Loucy (cell line): ENCODE data around the gene COA8.
"Not testable (repeated sequence)": the region's sequence is repeated elsewhere in the genome, so short reads cannot be mapped to it uniquely, and the experiment has no call there.

Experiments used
- H2AFZ ChIP-seq: fragments of 200-600 bp; sonication (generic); 2 replicates; pipeline ENCODE4 v1.6.0; 2016; ENCODE audit warnings: antibody characterized with exemption, mild to moderate bottlenecking, low read length, moderate library complexity
- H3F3A ChIP-seq: fragments of 200-600 bp; 2 replicates; pipeline ENCODE4 v1.6.0; 2016; ENCODE audit warnings: antibody characterized with exemption, low read depth, mild to moderate bottlenecking
- H3K27me3 ChIP-seq: fragments of 200-600 bp; sonication (generic); 2 replicates; pipeline ENCODE4 v1.6.1; 2014; ENCODE audit warnings: low read length, mild to moderate bottlenecking; ENCODE audit not compliant: insufficient read depth, poor library complexity, severe bottlenecking
- H3K36me3 ChIP-seq: fragments of 200-600 bp; sonication (generic); 2 replicates; pipeline ENCODE4 v1.6.1; 2016; ENCODE audit warnings: low read length; ENCODE audit not compliant: insufficient read depth
- H3K4me1 ChIP-seq: fragments of 200-600 bp; sonication (generic); 2 replicates; pipeline ENCODE4 v1.5.1; 2014; ENCODE audit warnings: low read length, mild to moderate bottlenecking; ENCODE audit not compliant: insufficient read depth, poor library complexity, severe bottlenecking
- H3K4me2 ChIP-seq: fragments of 200-600 bp; sonication (generic); 2 replicates; pipeline ENCODE4 v1.6.0; 2014; ENCODE audit warnings: antibody characterized with exemption, low read length, low read depth, mild to moderate bottlenecking; ENCODE audit not compliant: poor library complexity, severe bottlenecking
- H3K4me3 ChIP-seq: fragments of 200-600 bp; sonication (generic); 2 replicates; pipeline ENCODE4 v1.5.1; 2014; ENCODE audit warnings: low read length, mild to moderate bottlenecking, mixed read lengths; ENCODE audit not compliant: poor library complexity, severe bottlenecking
- H3K79me2 ChIP-seq: fragments of 200-600 bp; sonication (generic); 2 replicates; pipeline ENCODE4 v1.6.1; 2014; ENCODE audit warnings: low read length; ENCODE audit not compliant: insufficient read depth
- H3K9ac ChIP-seq: fragments of 200-600 bp; sonication (generic); 2 replicates; pipeline ENCODE4 v1.6.0; 2014; ENCODE audit warnings: mild to moderate bottlenecking, low read depth, low read length, moderate library complexity; ENCODE audit not compliant: poor library complexity, severe bottlenecking
- H3K9me2 ChIP-seq: fragments of 200-600 bp; sonication (generic); replicated peaks from 2 replicates; pipeline ENCODE4 v1.6.1; 2016; ENCODE audit warnings: low read depth, low read length, mixed read lengths
- H3K9me3 ChIP-seq: fragments of 200-600 bp; sonication (generic); 2 replicates; pipeline ENCODE4 v1.6.1; 2014; ENCODE audit warnings: mild to moderate bottlenecking, antibody characterized with exemption, low read length, low read depth; ENCODE audit not compliant: insufficient read depth
- H4K20me1 ChIP-seq: fragments of 200-600 bp; sonication (generic); 2 replicates; pipeline ENCODE4 v1.6.0; 2014; ENCODE audit warnings: antibody characterized with exemption, low read length, mild to moderate bottlenecking; ENCODE audit not compliant: insufficient read depth, poor library complexity, severe bottlenecking
- CTCF ChIP-seq: fragments of 200-600 bp; sonication (generic); conservative IDR thresholded peaks from 2 replicates; pipeline ENCODE4 v1.5.1; 2014; ENCODE audit warnings: mild to moderate bottlenecking, antibody characterized with exemption, low read length
- EZH2phosphoT487 ChIP-seq: fragments of 200-600 bp; IDR thresholded peaks from 2 replicates; pipeline ENCODE4 v1.6.1; 2018; ENCODE audit warnings: antibody characterized with exemption, mild to moderate bottlenecking, moderate library complexity, borderline replicate concordance

COA8 gene

GRCh38 chr14:103522649-103523574, 39.8 kb upstream of the COA8 start, which contains the start of gene CKB:
Gene CKB, minus strand, starts transcription at chr14:103522830. Its CDS starts 337 bp downstream, at chr14:103522493.
- TF ChIP-seq CTCF (no peak), EZH2phosphoT487 (no peak)
- Histone ChIP-seq H3K9ac (no peak within 1 kb of the TSS), H3K9me3 (no peaks in the 10 kb centered on the region), H3K79me2 (peaks cover 1% of the 10 kb centered on the region; the same call in 1 of the 2 replicates), H3K36me3 (no peaks in the 10 kb centered on the region), H3K27me3 (no peaks in the 10 kb centered on the region), H2AFZ (no peak within 1 kb of the TSS), H3F3A (no peaks in the 10 kb centered on the region), H3K9me2 (no peaks in the 10 kb centered on the region), H3K4me2 (no peak within 1 kb of the TSS), H4K20me1 (no peaks in the 10 kb centered on the region), H3K4me3 (no peak within 1 kb of the TSS), H3K4me1 (peaks cover 4% of the 10 kb centered on the region)

GRCh38 chr14:103523575-103523954, 39.2 kb upstream of the COA8 start:
- H3K36me3 ChIP-seq, result no peaks in the 10 kb centered on the region
- TF ChIP-seq CTCF (no peak), EZH2phosphoT487 (no peak)
- H4K20me1 ChIP-seq, result no peaks in the 10 kb centered on the region
- no peaks in the 10 kb centered on the region for H3F3A ChIP-seq
- no peaks in the 10 kb centered on the region for H3K9me2 ChIP-seq
- H3K9ac ChIP-seq, result no peak overlapping the region
- H3K4me1 ChIP-seq, result peaks cover 9% of the 10 kb centered on the region
- H3K27me3 ChIP-seq, result no peaks in the 10 kb centered on the region
- no peaks in the 10 kb centered on the region for H3K9me3 ChIP-seq
- H3K4me2 ChIP-seq, result no peak overlapping the region
- H3K4me3 ChIP-seq, result no peak overlapping the region
- peaks cover 8% of the 10 kb centered on the region; the same call in 1 of the 2 replicates for H3K79me2 ChIP-seq
- no peak overlapping the region for H2AFZ ChIP-seq

- Histone ChIP-seq H3K4me2 (no peak overlapping the region), H2AFZ (no peak overlapping the region), H3K36me3 (no peaks in the 10 kb centered on the region), H3K4me3 (no peak overlapping the region), H3K27me3 (no peaks in the 10 kb centered on the region), H3K9ac (no peak overlapping the region), H4K20me1 (no peaks in the 10 kb centered on the region), H3F3A (no peaks in the 10 kb centered on the region), H3K4me1 (peaks cover 12% of the 10 kb centered on the region), H3K9me2 (no peaks in the 10 kb centered on the region), H3K9me3 (no peaks in the 10 kb centered on the region), H3K79me2 (peaks cover 12% of the 10 kb centered on the region; the same call in 1 of the 2 replicates)
- TF ChIP-seq EZH2phosphoT487, result no peak
- peak; percentile 35; the same call in 1 of the 2 replicates for TF ChIP-seq CTCF
These were observed 38.5 kb upstream of the COA8 start for GRCh38 chr14:103524002-103524935.

- not testable (repeated sequence) for H3K9me3 ChIP-seq, H4K20me1 ChIP-seq, H3K4me2 ChIP-seq, H3K9me2 ChIP-seq, H3K27me3 ChIP-seq, H2AFZ ChIP-seq, H3K36me3 ChIP-seq, H3K4me3 ChIP-seq, H3K9ac ChIP-seq, H3F3A ChIP-seq
- H3K4me1 ChIP-seq, result peaks cover 10% of the 10 kb centered on the region
- H3K79me2 ChIP-seq, result peaks cover 25% of the 10 kb centered on the region; the same call in 1 of the 2 replicates
These were observed 37.1 kb upstream of the COA8 start for GRCh38 chr14:103525430-103526246.
